HG02852 (cell line): ENCODE results near the gene CLTRN.
A peak's percentile ranks its signal among the peaks of the same experiment; 100 is the strongest.

Experiments used
- ATAC-seq: cut with Tn5 transposase; IDR thresholded peaks from one replicate; pipeline ENCODE4 v1.9.1; 2021; ENCODE audit warnings: mild to moderate bottlenecking, moderate library complexity; ENCODE audit not compliant: unreplicated experiment

The CLTRN gene

DNA sequence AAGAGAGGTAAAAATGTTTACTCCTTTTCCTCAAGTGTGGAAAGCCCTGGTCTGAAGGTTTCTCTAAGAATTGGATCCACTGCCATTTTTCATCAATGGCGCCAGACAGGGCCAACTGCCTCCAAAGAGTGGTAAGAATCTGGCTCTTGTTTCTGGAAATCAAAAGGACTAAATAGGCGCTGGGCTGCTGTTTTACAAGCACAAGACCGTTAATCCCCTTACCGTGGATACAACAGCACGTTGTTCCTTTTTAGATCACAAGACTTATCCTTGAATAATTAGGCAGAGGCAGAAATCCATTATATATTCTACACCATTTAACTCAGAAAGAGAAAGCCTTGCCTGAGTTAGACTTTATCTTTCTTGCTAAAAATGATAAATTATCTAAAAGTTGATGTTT lies 10.6 kb downstream of the CLTRN start:
- no peak for ATAC-seq

- ATAC-seq: peak; percentile 61
Observed at GRCh38 chrX:15647510-15647909, 17.1 kb downstream of the CLTRN start.

DNA sequence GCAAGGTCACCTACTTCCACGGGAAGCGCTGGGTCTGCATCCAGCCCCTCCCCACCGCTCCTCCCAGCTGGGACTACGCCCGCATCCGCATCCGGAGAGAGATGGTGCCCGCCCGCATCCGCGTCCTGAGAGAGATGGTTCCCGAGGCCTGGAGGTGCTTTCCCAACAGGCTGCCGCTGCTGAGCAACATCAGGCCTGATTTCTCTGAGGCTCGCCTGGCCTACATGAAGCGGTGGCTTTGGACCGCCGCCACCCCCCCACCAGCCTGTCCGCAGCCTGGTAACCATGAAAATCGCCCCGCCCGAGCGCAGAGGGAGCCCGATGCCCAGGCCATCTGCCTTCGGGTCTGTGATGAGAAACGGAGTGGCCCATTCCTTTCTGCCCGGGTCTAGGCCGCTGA lies 18.1 kb downstream of the CLTRN start:
- no peak for ATAC-seq

DNA sequence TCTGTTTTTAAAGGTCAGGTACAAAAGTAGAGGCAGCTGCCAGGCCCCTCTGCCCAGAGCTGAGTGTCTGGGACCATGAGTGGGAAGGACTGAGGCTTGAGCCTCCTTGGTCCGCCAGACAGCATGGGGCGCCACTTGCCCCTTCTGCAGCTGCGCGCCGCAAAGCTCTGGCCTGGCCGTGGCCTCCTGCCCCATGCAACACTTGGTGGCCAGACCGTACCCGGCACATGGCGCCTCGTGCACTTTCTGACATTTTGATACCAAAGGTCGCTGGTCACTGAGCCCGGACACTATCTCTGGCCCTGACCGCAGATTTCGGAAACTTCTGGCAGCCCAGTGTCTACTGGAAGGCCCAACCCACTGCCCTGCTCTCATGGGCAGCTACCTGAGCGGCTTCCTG lies 18.6 kb downstream of the CLTRN start:
- no peak for ATAC-seq

GRCh38 chrX:15645266-15645665 lies 19.3 kb downstream of the CLTRN start:
- ATAC-seq: no peak

DNA sequence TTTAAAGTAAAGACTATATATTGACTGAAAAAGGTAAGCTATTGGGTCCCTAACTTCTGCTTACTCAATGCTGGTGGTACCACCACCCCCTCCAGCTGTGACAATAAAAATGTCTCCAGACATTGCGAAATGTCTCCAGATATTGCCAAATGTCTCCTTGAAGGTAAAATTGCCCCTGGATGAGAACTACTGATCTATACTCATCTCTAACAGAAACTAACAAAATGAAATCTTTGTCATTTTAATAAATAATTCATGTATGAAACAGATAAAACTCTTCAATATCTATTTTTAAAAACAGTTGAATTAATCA lies 20.1 kb downstream of the CLTRN start:
- no peak for ATAC-seq

DNA sequence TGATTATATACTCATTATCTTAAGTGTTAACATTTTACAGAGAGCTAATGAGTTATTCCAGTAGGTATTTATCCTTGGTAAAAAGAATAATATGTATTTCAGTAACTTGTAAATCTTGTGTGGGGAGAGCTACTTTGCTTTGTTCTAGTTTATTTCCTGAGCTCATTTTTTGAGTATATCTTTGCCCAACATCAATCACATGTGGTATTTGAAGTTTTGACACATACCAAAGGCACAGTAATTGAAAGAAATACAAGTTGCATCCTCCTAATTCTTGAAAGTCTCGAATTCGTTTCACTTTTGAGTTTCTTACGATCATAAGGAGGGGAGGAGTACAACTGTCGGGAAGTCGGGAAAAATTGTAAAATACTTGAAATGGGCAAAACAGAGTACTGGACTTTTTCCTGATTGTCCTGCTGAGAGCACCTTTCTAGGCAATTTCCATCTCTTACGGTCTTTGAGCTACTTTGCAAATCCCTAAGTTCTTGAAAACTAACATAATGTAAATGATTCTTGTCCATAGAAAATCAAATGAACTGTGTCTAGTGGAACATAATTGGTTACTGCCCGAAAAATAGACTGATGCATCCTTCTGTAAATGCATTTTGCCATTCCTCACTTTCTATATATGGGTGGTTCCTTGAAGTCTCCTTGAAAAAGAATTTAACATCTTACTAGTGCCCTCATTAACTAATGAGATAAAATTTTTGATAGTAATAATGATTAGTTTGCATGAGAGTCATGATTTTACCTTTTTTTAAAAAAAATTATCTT lies 20.6 kb downstream of the CLTRN start:
- ATAC-seq: no peak

- ATAC-seq: no peak
Observed at GRCh38 chrX:15631637-15632036, 33.0 kb downstream of the CLTRN start.

DNA sequence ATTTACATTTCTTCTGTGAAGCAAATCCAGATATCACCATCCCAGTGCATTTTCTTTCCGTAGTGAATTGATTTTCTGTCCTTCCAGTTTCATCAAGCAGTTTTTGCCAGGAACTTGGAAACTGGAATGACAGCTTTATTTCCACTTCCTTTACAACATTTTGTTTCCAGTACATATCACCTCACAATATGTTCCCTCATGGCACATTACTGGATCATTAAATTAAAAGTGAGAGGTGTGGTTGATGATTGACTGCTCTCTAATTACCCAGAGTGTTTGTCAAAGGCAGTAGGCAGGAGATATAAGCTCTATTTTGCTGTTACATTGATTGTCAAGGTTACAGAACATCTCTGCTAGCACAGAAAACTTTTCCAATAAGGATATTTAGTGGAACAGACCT lies 41.6 kb downstream of the CLTRN start:
- no peak for ATAC-seq

GRCh38 chrX:15619053-15619755 lies 45.4 kb downstream of the CLTRN start:
- ATAC-seq: no peak

GRCh38 chrX:15617111-15617510 lies 47.5 kb downstream of the CLTRN start:
- no peak for ATAC-seq

DNA sequence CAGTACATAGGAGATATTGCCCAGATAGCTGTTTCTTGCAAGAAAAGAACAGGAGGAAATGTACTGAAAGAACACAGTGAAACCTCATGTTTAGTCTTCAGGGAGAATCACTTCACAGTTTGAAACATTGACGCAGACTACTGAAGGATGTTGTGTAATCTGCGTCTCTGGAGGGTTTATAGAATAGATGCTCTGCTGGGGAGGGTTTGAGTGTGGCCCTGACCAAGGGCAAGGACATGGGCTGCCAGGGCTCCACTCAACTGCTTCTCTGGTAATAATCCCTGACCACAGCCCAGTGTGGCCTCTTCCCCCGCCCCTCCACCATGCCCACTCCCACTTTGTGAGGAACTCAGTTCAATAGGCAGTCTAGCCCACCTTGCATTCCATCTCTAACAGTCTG lies 48.1 kb downstream of the CLTRN start:
- no peak for ATAC-seq

- ATAC-seq: no peak
Observed at GRCh38 chrX:15607067-15607466, 57.5 kb downstream of the CLTRN start.

- no peak for ATAC-seq
Observed at GRCh38 chrX:15606136-15606535, 58.5 kb downstream of the CLTRN start.

GRCh38 chrX:15605226-15605625 lies 59.4 kb downstream of the CLTRN start:
- ATAC-seq: no peak

DNA sequence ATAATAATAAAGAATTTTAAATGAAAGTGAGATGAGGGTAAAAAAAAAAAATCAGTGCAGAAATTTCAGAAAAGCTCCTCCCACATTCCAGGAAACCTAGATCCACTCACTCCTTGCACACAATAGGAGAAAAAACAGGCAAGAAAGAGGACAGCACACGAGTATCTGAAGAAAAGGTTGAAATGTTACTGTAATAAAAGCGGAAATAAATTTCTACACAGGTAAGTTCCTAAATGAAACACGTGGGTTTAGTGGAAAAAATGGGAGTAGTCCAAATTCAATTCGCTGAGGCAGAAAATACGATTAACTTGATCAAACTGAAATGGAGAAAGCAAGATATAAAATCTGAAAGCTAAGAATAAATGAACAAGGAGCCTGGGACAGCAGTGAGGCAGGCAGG lies 61.8 kb downstream of the CLTRN start:
- ATAC-seq: no peak

- no peak for ATAC-seq
Observed at GRCh38 chrX:15601932-15602331, 62.7 kb downstream of the CLTRN start.

- ATAC-seq: no peak
Observed at GRCh38 chrX:15600745-15601144, 63.9 kb downstream of the CLTRN start, which contains the start of gene ACE2. TSS of gene ACE2 (minus strand) at chrX:15600960. CDS start at chrX:15600911, 49 bp downstream.

- ATAC-seq: no peak
Observed at GRCh38 chrX:15600049-15600448, 64.6 kb downstream of the CLTRN start.

DNA sequence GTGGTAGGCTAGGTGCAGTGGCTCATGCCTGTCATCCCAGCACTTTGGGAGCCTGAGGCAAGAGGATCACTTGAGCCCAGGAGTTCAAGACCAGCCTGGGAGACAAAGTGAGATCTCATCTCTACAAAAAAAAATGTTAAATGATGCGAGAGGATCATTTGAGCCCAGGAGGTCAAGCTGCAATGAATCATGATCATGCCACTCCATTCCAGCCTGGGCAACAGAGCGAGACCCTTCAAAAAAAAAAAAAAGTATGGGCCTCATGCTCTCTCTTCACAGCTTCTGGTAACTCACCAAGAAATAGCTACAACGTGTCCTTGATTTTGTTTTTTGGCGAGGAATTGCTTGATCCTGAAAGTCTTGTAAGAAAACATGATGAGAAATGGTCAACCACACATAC lies 65.1 kb downstream of the CLTRN start:
- no peak for ATAC-seq

DNA sequence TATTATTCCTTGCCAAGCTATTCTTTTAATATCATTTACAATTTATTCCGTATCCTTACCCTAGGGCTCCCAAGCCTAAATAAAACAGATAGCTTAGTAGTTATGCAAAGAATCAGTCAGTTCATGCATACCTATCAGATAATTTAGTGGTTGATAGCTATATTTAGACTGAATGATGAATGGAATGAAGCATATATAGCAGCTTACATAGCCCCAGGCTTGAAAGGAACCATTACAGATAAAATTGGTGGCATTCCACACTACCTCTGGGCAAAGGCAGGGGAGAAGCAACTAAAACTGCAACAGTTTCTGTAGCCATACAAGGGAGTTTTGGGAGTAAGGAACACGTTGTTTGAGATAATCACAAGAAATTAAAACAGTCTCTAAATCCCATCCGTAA lies 66.6 kb downstream of the CLTRN start:
- no peak for ATAC-seq

DNA sequence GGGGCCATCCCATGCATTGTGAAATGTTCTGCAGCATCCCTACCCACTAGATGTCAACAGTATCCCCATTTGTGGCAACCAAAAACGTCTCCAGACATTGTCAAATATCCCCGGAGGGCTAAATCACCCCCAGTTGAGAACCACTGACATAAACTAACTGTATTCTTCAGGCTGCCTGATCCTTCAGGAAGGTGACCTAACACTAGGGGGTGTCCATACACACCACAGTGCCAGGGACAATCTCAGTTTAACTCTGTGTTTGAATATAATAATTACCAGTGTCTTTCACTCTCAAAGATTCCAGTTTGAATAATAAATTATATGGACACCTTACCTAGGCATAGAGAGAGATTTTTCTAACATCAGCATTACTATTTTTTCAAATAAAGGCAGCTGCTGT lies 70.2 kb downstream of the CLTRN start:
- no peak for ATAC-seq
